ENCODE data around the gene MGA.

DNA sequence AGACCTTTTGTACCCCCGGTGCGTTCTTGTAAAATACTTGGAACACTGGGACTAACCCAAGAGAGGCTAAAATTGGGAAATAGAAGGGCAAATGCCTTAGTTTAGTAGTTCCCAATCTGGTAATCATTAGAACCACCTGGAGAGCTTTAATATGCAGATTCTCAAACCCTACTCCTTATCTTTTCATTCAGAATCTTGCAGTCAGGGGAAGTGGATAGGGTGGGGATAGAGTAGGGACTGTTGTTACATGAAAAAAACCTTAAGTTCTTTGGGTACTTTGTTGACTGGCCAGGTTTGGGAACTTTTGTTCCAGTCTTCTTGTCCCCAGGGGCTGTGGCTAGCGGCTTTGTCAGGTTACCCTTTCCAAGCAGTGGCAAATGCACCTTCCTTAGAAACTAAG is 130.0 kb downstream of the MGA start:
- no peak for TF ChIP-seq POLR2A (IDR thresholded peaks at IDR 0.05; ENCODE audit: low read length)
- no peak for TF ChIP-seq GATA1 (IDR thresholded peaks at IDR 0.05; ENCODE audit: low read depth, low read length)
